Measurements from ENCODE around the gene KANK4.
"Not testable (repeated sequence)": the region's sequence is repeated elsewhere in the genome, so short reads cannot be mapped to it uniquely, and the experiment has no call there.

The KANK4 gene

DNA sequence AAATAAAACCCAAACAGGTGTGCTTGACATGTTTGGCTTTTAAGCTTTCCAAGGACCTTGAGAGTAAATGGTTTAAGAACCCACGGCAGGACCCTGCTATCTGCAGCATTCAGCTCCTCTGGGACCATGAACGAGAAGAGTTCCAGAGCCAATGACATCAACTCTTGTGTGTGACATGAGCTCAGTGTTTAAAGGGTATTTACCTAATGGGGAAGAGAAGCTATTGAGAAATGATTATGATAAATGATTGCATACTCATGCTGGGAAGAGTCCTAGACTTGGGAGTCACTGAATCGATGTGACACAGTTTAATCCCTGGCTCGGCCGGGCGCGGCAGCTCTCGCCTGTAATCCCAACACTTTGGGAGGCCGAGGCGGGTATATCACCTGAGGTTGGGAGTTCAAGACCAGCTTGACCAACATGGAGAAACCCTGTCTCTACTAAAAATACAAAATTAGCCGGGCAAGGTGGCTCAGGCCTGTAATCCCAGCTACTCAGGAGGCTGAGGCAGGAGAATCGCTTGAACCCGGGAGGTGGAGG, 55.4 kb downstream of the KANK4 start:
- Histone ChIP-seq H3K27me3 (replicated peaks; ENCODE audit: control insufficient read depth, insufficient read depth, low read length, poor library complexity, severe bottlenecking) (no peaks in the 10 kb centered on the region), H3K4me1 (ENCODE audit: control insufficient read depth, insufficient read depth, low read length, poor library complexity, severe bottlenecking) (no peaks in the 10 kb centered on the region), H3K36me3 (ENCODE audit: control insufficient read depth, insufficient read depth, low read length) (no peaks in the 10 kb centered on the region), H3K4me3 (ENCODE audit: insufficient read depth, low read depth, low read length, poor library complexity, severe bottlenecking) (no peak overlapping the region), H3K9me3 (ENCODE audit: control insufficient read depth, low read length) (no peaks in the 10 kb centered on the region), H3K27ac (ENCODE audit: insufficient read depth, low read length, poor library complexity, severe bottlenecking) (no peak overlapping the region)
- no peak for DNase-seq

DNA sequence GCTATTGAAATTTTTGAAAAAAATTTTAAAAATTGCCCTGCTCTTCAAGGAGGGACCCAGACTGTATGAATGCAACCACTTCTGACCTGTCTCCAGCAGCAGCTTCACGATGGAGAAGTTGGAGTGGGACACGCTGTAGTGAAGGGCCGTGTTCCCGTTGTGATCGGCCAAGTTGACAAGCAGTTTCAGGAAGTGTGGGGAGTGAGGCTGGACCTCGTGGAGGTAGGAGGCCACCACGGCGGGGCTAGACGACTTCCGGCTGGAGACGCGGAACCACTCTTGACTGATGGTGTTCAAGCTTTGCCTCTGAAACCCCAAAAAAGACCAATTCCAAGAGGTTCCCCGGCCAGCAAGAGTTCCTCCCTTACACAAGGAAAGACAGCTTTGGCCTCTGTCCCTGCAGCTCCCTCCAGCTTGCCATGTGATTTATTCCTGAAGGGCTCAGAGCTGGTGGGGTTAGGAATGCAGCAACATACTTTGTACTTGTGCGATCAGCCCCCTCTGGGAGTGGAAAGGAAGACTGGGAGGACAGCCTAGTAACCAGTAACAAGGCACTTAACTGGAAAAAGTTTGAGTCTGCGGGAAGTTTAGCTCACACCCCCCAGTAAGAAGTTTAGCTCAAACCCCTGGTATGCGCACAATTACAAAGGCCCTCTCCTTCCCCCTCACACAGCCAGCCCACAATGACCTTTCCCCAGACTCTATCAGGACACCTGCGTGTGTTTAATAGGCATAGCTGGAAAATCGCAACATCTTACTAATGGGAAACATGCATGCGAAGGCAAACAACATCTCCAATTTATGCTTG, 56.0 kb downstream of the KANK4 start:
- Histone ChIP-seq H3K27me3 (replicated peaks; ENCODE audit: control insufficient read depth, insufficient read depth, low read length, poor library complexity, severe bottlenecking) (no peaks in the 10 kb centered on the region), H3K9me3 (ENCODE audit: control insufficient read depth, low read length) (no peaks in the 10 kb centered on the region), H3K27ac (ENCODE audit: insufficient read depth, low read length, poor library complexity, severe bottlenecking) (no peak overlapping the region), H3K4me1 (ENCODE audit: control insufficient read depth, insufficient read depth, low read length, poor library complexity, severe bottlenecking) (no peaks in the 10 kb centered on the region), H3K4me3 (ENCODE audit: insufficient read depth, low read depth, low read length, poor library complexity, severe bottlenecking) (no peak overlapping the region), H3K36me3 (ENCODE audit: control insufficient read depth, insufficient read depth, low read length) (no peaks in the 10 kb centered on the region)
- no peak for DNase-seq

DNA sequence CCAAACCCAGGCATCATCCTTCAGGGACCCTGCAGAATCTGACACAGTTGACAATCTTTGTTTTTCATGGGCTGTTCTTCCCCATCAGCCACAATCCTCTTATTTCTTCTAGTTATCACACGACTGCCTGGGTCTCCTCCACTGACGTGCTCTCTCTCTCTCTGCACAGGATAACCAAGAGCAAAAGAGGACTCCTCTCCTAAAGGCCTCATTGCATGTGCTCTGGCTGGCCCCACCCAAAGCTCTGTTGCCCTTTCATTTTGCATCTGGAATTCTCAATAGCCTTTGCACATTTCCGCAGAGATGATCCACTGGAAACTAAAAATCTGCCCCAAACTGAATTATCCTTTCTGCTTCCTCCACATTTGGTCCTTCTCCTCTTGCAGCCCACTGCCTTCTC, 58.5 kb downstream of the KANK4 start:
- no peak for DNase-seq
- Histone ChIP-seq H3K4me1 (ENCODE audit: control insufficient read depth, insufficient read depth, low read length, poor library complexity, severe bottlenecking) (no peaks in the 10 kb centered on the region), H3K27me3 (replicated peaks; ENCODE audit: control insufficient read depth, insufficient read depth, low read length, poor library complexity, severe bottlenecking) (no peaks in the 10 kb centered on the region), H3K36me3 (ENCODE audit: control insufficient read depth, insufficient read depth, low read length) (no peaks in the 10 kb centered on the region), H3K27ac (ENCODE audit: insufficient read depth, low read length, poor library complexity, severe bottlenecking) (no peak overlapping the region), H3K4me3 (ENCODE audit: insufficient read depth, low read depth, low read length, poor library complexity, severe bottlenecking) (no peak overlapping the region), H3K9me3 (ENCODE audit: control insufficient read depth, low read length) (no peaks in the 10 kb centered on the region)

- no peaks in the 10 kb centered on the region for H3K4me1 ChIP-seq (ENCODE audit: control insufficient read depth, insufficient read depth, low read length, poor library complexity, severe bottlenecking)
- no peaks in the 10 kb centered on the region for H3K36me3 ChIP-seq (ENCODE audit: control insufficient read depth, insufficient read depth, low read length)
- H3K27ac ChIP-seq (ENCODE audit: insufficient read depth, low read length, poor library complexity, severe bottlenecking) = no peak overlapping the region
- no peaks in the 10 kb centered on the region for H3K27me3 ChIP-seq (replicated peaks; ENCODE audit: control insufficient read depth, insufficient read depth, low read length, poor library complexity, severe bottlenecking)
- H3K9me3 ChIP-seq (ENCODE audit: control insufficient read depth, low read length) = no peaks in the 10 kb centered on the region
- H3K4me3 ChIP-seq (ENCODE audit: insufficient read depth, low read depth, low read length, poor library complexity, severe bottlenecking) = no peak overlapping the region
- DNase-seq = no peak
These were observed 59.7 kb downstream of the KANK4 start for GRCh38 chr1:62259551-62259950.

DNA sequence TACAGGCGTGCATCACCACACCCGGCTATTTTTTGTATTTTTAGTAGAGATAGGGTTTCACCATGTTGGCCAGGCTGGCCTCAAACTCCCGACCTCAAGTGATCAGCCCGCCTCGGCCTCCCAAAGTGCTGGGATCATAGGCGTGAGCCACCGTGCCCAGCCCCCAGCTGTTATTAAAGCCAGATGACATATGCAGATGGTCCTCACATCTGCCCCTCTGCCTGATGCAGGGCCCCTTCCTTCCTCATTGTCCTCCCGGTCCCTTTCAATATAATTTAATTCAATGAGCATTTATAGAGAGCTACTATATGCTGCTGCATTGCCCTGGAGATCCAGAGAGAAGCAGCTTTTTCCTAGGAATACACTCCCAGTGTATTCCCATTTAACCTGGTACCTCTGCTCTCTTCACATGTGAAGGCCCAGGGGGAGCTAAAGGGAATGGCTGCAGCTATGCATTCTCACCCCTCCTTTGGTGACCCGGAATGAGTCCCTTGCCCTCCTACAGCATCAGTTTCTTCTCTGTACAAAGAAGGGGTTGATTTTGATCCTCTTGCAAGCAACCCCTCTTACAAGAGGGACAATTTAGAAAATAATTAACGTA, 69.0 kb downstream of the KANK4 start:
- Histone ChIP-seq H3K36me3 (ENCODE audit: control insufficient read depth, insufficient read depth, low read length) (no peaks in the 10 kb centered on the region), H3K27me3 (replicated peaks; ENCODE audit: control insufficient read depth, insufficient read depth, low read length, poor library complexity, severe bottlenecking) (no peaks in the 10 kb centered on the region), H3K4me1 (ENCODE audit: control insufficient read depth, insufficient read depth, low read length, poor library complexity, severe bottlenecking) (no peaks in the 10 kb centered on the region), H3K27ac (ENCODE audit: insufficient read depth, low read length, poor library complexity, severe bottlenecking) (no peak overlapping the region), H3K9me3 (ENCODE audit: control insufficient read depth, low read length) (no peaks in the 10 kb centered on the region), H3K4me3 (ENCODE audit: insufficient read depth, low read depth, low read length, poor library complexity, severe bottlenecking) (no peak overlapping the region)
- DNase-seq = no peak

DNA sequence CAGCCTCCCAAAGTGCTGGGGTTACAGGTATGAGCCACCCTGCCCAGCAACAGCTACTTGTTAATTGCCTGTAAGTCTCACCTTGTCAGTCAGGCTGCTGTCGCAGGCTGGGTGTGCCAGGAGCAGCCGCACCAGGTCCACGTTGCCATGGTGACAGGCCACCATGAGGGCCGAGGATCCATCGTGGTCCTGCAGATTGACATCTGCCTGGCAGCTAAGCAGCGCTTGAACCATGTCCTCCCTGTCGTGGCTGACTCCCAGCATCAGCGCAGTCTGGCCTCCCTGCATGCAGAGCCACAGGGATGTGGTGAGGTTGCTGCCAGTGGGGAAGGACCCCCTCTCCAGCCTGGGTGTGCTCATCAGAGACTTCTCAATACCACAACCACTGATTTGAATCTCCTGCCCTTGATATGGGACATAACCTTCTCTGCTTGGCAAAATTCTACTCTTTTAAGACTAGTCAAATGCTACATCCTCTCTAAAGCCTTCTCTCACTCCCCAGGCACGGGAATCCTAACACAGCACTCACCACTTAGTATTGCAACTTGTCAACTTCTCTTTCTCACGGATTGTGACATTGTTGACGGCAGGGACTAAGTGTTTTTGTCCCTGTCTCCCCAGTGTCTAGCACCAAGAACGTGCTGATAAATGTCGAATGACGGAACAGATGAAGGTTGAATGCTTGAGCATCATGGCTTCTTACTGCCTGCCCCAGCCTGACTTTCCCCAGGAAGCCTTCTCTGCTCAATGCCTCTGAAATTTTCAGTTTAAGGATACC, 71.7 kb downstream of the KANK4 start:
- H3K4me3 ChIP-seq (ENCODE audit: insufficient read depth, low read depth, low read length, poor library complexity, severe bottlenecking) = no peak overlapping the region
- H3K9me3 ChIP-seq (ENCODE audit: control insufficient read depth, low read length) = no peaks in the 10 kb centered on the region
- no peak overlapping the region for H3K27ac ChIP-seq (ENCODE audit: insufficient read depth, low read length, poor library complexity, severe bottlenecking)
- DNase-seq = no peak
- no peaks in the 10 kb centered on the region for H3K4me1 ChIP-seq (ENCODE audit: control insufficient read depth, insufficient read depth, low read length, poor library complexity, severe bottlenecking)
- H3K36me3 ChIP-seq (ENCODE audit: control insufficient read depth, insufficient read depth, low read length) = no peaks in the 10 kb centered on the region
- no peaks in the 10 kb centered on the region for H3K27me3 ChIP-seq (replicated peaks; ENCODE audit: control insufficient read depth, insufficient read depth, low read length, poor library complexity, severe bottlenecking)

DNA sequence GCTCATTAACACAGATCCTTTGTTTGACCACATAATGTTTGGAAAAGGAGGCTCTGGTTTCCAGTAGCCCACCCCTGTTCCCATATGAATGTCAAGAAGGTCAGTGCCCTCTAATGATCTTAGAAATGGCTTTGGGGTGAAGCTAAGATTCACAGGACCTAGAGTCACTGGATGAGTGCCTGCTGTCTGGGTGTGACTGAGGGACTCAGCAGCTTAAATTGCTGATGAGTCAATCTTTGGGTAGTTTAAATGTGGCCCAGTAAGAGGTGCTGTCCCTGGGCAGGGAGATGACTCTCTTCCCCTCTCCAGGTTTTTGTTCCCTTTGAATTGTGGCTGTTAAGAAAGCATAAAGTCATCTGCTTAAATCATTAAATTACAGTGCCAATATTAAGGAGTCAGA, 74.0 kb downstream of the KANK4 start:
- no peak overlapping the region for H3K27ac ChIP-seq (ENCODE audit: insufficient read depth, low read length, poor library complexity, severe bottlenecking)
- H3K27me3 ChIP-seq (replicated peaks; ENCODE audit: control insufficient read depth, insufficient read depth, low read length, poor library complexity, severe bottlenecking) = no peaks in the 10 kb centered on the region
- H3K4me3 ChIP-seq (ENCODE audit: insufficient read depth, low read depth, low read length, poor library complexity, severe bottlenecking) = no peak overlapping the region
- no peaks in the 10 kb centered on the region for H3K4me1 ChIP-seq (ENCODE audit: control insufficient read depth, insufficient read depth, low read length, poor library complexity, severe bottlenecking)
- no peaks in the 10 kb centered on the region for H3K36me3 ChIP-seq (ENCODE audit: control insufficient read depth, insufficient read depth, low read length)
- DNase-seq = no peak
- no peaks in the 10 kb centered on the region for H3K9me3 ChIP-seq (ENCODE audit: control insufficient read depth, low read length)

DNA sequence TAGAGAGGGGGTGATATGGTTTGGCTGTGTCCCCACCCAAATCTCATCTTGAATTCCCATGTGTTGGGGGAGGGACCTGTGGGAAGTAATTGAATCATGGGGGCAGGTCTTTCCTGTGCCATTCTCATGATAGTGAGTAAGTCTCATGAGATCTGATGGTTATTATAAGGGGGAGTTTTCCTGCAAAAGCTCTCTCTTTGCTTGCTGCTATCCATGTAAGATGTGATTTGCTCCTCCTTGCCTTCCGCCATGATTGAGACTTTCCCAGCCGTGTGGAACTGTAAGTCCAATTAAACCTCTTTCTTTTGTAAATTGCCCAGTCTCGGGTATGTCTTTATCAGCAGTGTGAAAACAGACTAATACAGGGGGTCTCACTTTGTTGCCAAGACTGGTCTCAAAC, 74.9 kb downstream of the KANK4 start:
- H3K27ac ChIP-seq (ENCODE audit: insufficient read depth, low read length, poor library complexity, severe bottlenecking); H3K9me3 ChIP-seq (ENCODE audit: control insufficient read depth, low read length); H3K4me1 ChIP-seq (ENCODE audit: control insufficient read depth, insufficient read depth, low read length, poor library complexity, severe bottlenecking); DNase-seq; H3K36me3 ChIP-seq (ENCODE audit: control insufficient read depth, insufficient read depth, low read length); H3K27me3 ChIP-seq (replicated peaks; ENCODE audit: control insufficient read depth, insufficient read depth, low read length, poor library complexity, severe bottlenecking); H3K4me3 ChIP-seq (ENCODE audit: insufficient read depth, low read depth, low read length, poor library complexity, severe bottlenecking): not testable (repeated sequence)

GRCh38 chr1:62241371-62242131, 77.7 kb downstream of the KANK4 start:
- Histone ChIP-seq H3K4me1 (ENCODE audit: control insufficient read depth, insufficient read depth, low read length, poor library complexity, severe bottlenecking) (no peaks in the 10 kb centered on the region), H3K27ac (ENCODE audit: insufficient read depth, low read length, poor library complexity, severe bottlenecking) (no peak overlapping the region), H3K4me3 (ENCODE audit: insufficient read depth, low read depth, low read length, poor library complexity, severe bottlenecking) (no peak overlapping the region), H3K36me3 (ENCODE audit: control insufficient read depth, insufficient read depth, low read length) (no peaks in the 10 kb centered on the region), H3K27me3 (replicated peaks; ENCODE audit: control insufficient read depth, insufficient read depth, low read length, poor library complexity, severe bottlenecking) (no peaks in the 10 kb centered on the region), H3K9me3 (ENCODE audit: control insufficient read depth, low read length) (no peaks in the 10 kb centered on the region)
- no peak for DNase-seq

Data from effector memory CD4-positive, alpha-beta T cell (primary cell).